ENCODE results near the gene APPBP2. TPM values are rescaled to one million over a fixed set of nuclear protein-coding genes. Genes with fewer than 3 reads are reported as not detected.

The APPBP2 gene
- total RNA-seq, 3 donors from 2014 or later: 26.6 to 41.9 (median 30.2) TPM

DNA sequence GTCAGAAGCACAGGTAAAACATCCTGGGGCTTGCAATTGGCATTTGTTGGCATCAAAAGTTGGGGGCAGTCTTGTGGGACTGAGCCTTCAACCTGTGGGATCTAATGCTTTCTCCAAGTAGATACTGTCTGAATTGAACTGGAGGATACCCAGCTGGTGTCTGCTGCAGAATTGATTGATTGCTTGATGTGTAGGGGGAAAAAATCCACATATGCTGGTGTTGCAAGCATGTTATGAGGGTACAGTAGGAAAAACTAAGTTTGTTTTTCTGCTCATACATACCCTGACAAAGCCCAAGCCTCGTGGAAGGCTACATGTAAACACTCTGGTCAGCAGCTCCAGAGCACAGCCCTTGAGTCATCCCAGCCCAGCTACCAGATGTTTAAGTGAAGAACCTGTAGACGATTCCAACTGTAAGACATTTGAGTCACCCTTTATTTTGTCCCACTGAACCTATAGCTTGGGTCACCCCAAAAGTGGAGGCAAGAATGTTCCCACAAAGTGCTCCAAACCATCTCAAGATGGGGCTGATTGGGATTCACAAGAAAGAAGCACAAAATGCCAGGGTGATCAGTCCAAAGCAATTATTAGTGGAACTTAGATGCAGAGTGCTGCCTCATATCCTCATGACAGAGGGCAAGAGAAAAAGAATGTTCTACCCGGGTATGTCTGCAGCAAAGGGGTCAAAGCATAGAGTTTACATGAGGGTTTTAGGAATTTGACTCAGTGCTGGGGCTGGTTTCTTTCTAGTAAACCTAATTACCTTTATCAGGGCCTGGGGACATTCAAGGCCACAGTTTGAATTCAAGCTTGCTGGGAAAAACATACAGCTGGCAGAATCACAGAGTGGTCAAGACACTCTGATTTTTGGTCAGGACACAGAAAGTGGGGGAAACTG is 9.6 kb upstream of the APPBP2 start:
- Histone ChIP-seq H3K9me3 (no peaks in the 10 kb centered on the region), H3K27ac (no peak overlapping the region), H3K4me3 (no peak overlapping the region), H3K36me3 (no peaks in the 10 kb centered on the region), H3K4me1 (no peaks in the 10 kb centered on the region), H3K27me3 (no peaks in the 10 kb centered on the region)
- no peak for DNase-seq (ENCODE audit: low spot score in 2 of 2)
- intact Hi-C loops (cut with DNase I; ENCODE audit: low total_unique reads): no loop called here
- TF ChIP-seq POLR2AphosphoS5 (IDR thresholded peaks at IDR 0.05): no peak
- no peak for TF ChIP-seq POLR2A (IDR thresholded peaks at IDR 0.05)
- no peak for TF ChIP-seq CTCF (IDR thresholded peaks at IDR 0.05)

- Histone ChIP-seq H3K27ac (no peak overlapping the region), H3K36me3 (no peaks in the 10 kb centered on the region), H3K4me1 (no peaks in the 10 kb centered on the region), H3K9me3 (no peaks in the 10 kb centered on the region), H3K27me3 (no peaks in the 10 kb centered on the region), H3K4me3 (no peak overlapping the region)
- TF ChIP-seq POLR2A (IDR thresholded peaks at IDR 0.05) (no peak), CTCF (IDR thresholded peaks at IDR 0.05) (no peak), POLR2AphosphoS5 (IDR thresholded peaks at IDR 0.05) (no peak)
- no peak for DNase-seq (ENCODE audit: low spot score in 2 of 2)
- intact Hi-C loops (cut with DNase I; ENCODE audit: low total_unique reads): no loop called here
Measured at GRCh38 chr17:60534613-60535157, 8.6 kb upstream of the APPBP2 start.

DNA sequence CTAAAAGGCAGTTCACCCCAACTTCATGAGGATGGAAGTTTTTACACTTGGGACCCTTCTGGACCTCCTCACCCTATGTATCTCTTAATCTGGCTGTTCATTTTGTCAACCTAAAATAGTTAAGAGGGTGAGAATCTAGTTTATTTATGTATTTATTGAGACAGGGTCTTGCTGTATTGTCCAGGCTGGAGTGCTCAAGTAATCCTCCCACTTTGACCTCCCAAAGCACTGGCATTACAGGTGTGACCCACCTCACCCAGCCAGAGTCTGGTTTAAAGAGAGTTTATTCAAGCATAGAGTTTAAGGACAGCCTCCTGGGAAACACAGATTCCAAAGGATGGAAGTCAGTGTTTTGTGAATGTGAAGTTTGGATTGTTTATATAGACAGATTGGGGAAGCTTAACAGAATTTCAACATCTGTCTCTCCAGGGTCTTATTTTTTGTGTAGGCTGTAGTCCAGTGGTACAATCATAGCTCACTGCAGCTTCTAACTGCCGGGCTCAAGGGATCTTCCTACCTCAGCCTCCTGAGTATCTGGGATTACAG is 8.0 kb upstream of the APPBP2 start:
- Histone ChIP-seq H3K4me3 (no peak overlapping the region), H3K27me3 (no peaks in the 10 kb centered on the region), H3K4me1 (no peaks in the 10 kb centered on the region), H3K9me3 (no peaks in the 10 kb centered on the region), H3K27ac (no peak overlapping the region), H3K36me3 (no peaks in the 10 kb centered on the region)
- DNase-seq (ENCODE audit: low spot score in 2 of 2): no peak
- TF ChIP-seq POLR2A (IDR thresholded peaks at IDR 0.05) (no peak), POLR2AphosphoS5 (IDR thresholded peaks at IDR 0.05) (no peak), CTCF (IDR thresholded peaks at IDR 0.05) (no peak)
- intact Hi-C loops (cut with DNase I; ENCODE audit: low total_unique reads): no loop called here

DNA sequence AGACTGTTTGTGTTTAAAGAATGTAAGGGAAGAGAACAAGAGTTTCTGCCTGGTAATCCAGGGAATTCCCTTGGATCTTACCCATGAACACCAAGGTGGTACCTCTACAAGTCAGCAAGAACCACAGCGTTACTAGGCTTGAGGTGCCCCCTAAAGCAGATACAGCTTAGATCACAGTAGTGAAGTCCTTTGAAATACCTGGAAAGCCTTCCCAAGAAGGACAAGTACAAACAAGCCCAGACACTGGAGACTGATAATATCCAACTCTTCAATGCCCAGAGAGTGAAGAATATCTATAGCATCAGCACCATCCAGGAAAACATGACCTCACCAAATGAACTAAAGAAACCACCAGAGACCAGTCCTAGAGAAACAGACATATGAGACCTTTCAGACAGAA is 3.8 kb upstream of the APPBP2 start:
- intact Hi-C loops (cut with DNase I; ENCODE audit: low total_unique reads): no loop called here
- Histone ChIP-seq H3K4me1 (no peaks in the 10 kb centered on the region), H3K9me3 (no peaks in the 10 kb centered on the region), H3K4me3 (no peak overlapping the region), H3K36me3 (no peaks in the 10 kb centered on the region), H3K27ac (no peak overlapping the region), H3K27me3 (no peaks in the 10 kb centered on the region)
- no peak for DNase-seq (ENCODE audit: low spot score in 2 of 2)
- no peak for TF ChIP-seq POLR2A (IDR thresholded peaks at IDR 0.05)
- no peak for TF ChIP-seq POLR2AphosphoS5 (IDR thresholded peaks at IDR 0.05)
- no peak for TF ChIP-seq CTCF (IDR thresholded peaks at IDR 0.05)

GRCh38 chr17:60528828-60529227 is 2.8 kb upstream of the APPBP2 start:
- H3K27ac ChIP-seq: no peak overlapping the region
- TF ChIP-seq CTCF (IDR thresholded peaks at IDR 0.05): no peak
- TF ChIP-seq POLR2A (IDR thresholded peaks at IDR 0.05): no peak
- TF ChIP-seq POLR2AphosphoS5 (IDR thresholded peaks at IDR 0.05): no peak
- no peaks in the 10 kb centered on the region for H3K27me3 ChIP-seq
- H3K36me3 ChIP-seq: no peaks in the 10 kb centered on the region
- H3K4me1 ChIP-seq: no peaks in the 10 kb centered on the region
- DNase-seq (ENCODE audit: low spot score in 2 of 2): no peak
- no peak overlapping the region for H3K4me3 ChIP-seq
- H3K9me3 ChIP-seq: no peaks in the 10 kb centered on the region
- intact Hi-C loops (cut with DNase I; ENCODE audit: low total_unique reads): no loop called here

Measured in breast epithelium (tissue), 4 donors.